Esophagus muscularis mucosa (tissue), 4 donors: ENCODE results near the gene GSK3B. TPM values are rescaled to one million over a fixed set of nuclear protein-coding genes. Genes with fewer than 3 reads are reported as not detected.

Source experiments
- DNase-seq: peaks from one replicate; pipeline ENCODE4 v3.0.0-alpha.2; 2017; ENCODE audit errors: extremely low spot score
- H3K27ac ChIP-seq, 4 donors: fragments of 200-600 bp; sonication (generic); replicated peaks in 1 of 4; 1 replicate in 3 of 4; 2 replicates in 1 of 4; pipeline ENCODE4 v1.5.1; 2016 to 2019; ENCODE audit warnings: mild to moderate bottlenecking in 1 of 4
- H3K27me3 ChIP-seq, 4 donors: fragments of 200-600 bp; sonication (generic); one replicate each; pipeline versions ENCODE4 v1.5.1 to v1.6.0; 2016 to 2019
- H3K36me3 ChIP-seq, 4 donors: fragments of 200-600 bp; sonication (generic); one replicate each; pipeline ENCODE4 v1.5.1; 2016 to 2019
- H3K4me1 ChIP-seq, 4 donors: fragments of 200-600 bp; sonication (generic); one replicate each; pipeline ENCODE4 v1.5.1; 2016 to 2019
- H3K4me3 ChIP-seq, 4 donors: fragments of 200-600 bp; sonication (generic); 1 replicate in 2 of 4; 2 replicates in 2 of 4; pipeline ENCODE4 v1.5.1; 2016 to 2019; ENCODE audit warnings: mild to moderate bottlenecking in 4 of 4, moderate library complexity in 1 of 4
- H3K9me3 ChIP-seq, 4 donors: fragments of 200-600 bp; sonication (generic); 1 replicate in 3 of 4; 2 replicates in 1 of 4; pipeline ENCODE4 v1.5.1; 2016 to 2019
- CTCF ChIP-seq, 3 experiments: fragments of 200-600 bp in 2 of 3; fragments of 450-650 bp in 1 of 3; sonication (generic) in 2 of 3; IDR thresholded peaks; one replicate each; pipeline ENCODE4 v1.5.1; 2017 to 2019; ENCODE audit warnings: antibody characterized with exemption in 3 of 3, mild to moderate bottlenecking in 2 of 3, moderate library complexity in 1 of 3
- EP300 ChIP-seq: sonication (generic); formaldehyde crosslinking; IDR thresholded peaks from one replicate; pipeline ENCODE4 v1.6.1; 2017; ENCODE audit warnings: antibody characterized with exemption
- POLR2A ChIP-seq: fragments of 450-650 bp; IDR thresholded peaks from one replicate; pipeline ENCODE4 v1.6.1; 2017; ENCODE audit warnings: antibody characterized with exemption, moderate library complexity, mild to moderate bottlenecking, low read depth
- POLR2AphosphoS5 ChIP-seq, 2 donors: sonication (generic); formaldehyde crosslinking; IDR thresholded peaks; one replicate each; pipeline ENCODE4 v1.6.1; 2017; ENCODE audit warnings: antibody characterized with exemption in 2 of 2
- WGBS: methylation state at CpG from one replicate; pipeline ENCODE4 v1.1.5; 2018; 5-methylcytosine and 5-hydroxymethylcytosine counted together
- intact Hi-C: fragments of 100-400 bp; cut with DNase I; formaldehyde crosslinking; loops from one replicate; pipeline ENCODE4 v1.15.1; 2023
- total RNA-seq, 4 donors: library from RNA; depleted of rRNA; stranded (reverse); fragments of >200 nt; gene quantifications; one replicate each; pipeline versions ENCODE4 v1.1.0 to v1.2.1, GENCODE V29; 2016

The GSK3B gene
- total RNA-seq, 4 donors from 2014 or later, result 30.3 to 35.4 (median 31.3) TPM

DNA sequence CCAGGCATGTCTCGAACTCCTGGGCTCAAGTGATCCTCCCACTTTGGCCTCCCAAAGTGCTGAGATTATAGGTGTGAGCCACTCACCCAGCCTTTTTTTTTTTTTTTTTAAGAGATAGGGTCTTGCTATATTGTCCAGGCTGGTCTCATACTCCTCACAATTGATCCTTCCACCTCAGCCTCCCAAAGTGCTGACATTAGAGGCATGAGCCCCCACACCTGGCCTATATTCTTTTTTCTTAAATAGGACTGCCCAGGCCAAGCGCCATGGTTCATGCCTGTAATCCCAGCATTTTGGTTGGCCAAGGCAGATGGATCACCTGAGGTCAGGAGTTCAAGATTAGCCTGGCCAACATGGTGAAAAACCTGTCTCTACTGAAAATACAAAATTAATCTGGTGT lies 299.8 kb downstream of the GSK3B start:
- WGBS, result 93% methylated on average over 2 of the region's 2 CpGs
- Histone ChIP-seq H3K4me1 (no peaks in the 10 kb centered on the region), H3K27me3 (no peaks in the 10 kb centered on the region), H3K27ac (no peak overlapping the region), H3K4me3 (no peak overlapping the region), H3K9me3 (no peaks in the 10 kb centered on the region), H3K36me3 (no peaks in the 10 kb centered on the region)
- DNase-seq, result peak; percentile 74
- intact Hi-C loops, result no loop called here
- TF ChIP-seq EP300, result no peak
- no peak for TF ChIP-seq POLR2A
- no peak for TF ChIP-seq CTCF (IDR thresholded peaks at IDR 0.05)
- no peak for TF ChIP-seq POLR2AphosphoS5 (IDR thresholded peaks at IDR 0.05)

DNA sequence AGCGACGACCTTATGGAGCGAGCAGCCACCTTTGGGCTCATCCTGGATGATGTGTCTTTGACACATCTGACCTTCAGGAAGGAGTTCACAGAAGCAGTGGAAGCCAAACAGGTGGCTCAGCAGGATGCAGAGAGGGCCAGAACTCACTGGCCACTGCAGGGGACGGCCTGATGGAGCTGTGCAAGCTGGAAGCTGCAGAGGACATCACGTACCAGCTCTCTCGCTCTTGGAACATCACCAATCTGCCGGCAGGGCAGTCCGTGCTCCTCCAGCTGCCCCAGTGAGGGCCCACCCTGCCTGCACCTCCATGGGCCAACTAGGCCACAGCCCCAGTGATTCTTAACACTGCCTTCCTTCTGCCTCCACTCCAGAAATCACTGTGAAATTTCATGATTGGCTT lies 302.0 kb downstream of the GSK3B start:
- Histone ChIP-seq H3K27me3 (no peaks in the 10 kb centered on the region), H3K9me3 (no peaks in the 10 kb centered on the region), H3K36me3 (no peaks in the 10 kb centered on the region), H3K27ac (no peak overlapping the region), H3K4me3 (no peak overlapping the region), H3K4me1 (no peaks in the 10 kb centered on the region)
- intact Hi-C loops, result no loop called here
- TF ChIP-seq POLR2A (no peak), CTCF (IDR thresholded peaks at IDR 0.05) (no peak), POLR2AphosphoS5 (IDR thresholded peaks at IDR 0.05) (no peak), EP300 (no peak)
- peak; percentile 66 for DNase-seq
- WGBS, result 93% methylated on average over 8 of the region's 8 CpGs

DNA sequence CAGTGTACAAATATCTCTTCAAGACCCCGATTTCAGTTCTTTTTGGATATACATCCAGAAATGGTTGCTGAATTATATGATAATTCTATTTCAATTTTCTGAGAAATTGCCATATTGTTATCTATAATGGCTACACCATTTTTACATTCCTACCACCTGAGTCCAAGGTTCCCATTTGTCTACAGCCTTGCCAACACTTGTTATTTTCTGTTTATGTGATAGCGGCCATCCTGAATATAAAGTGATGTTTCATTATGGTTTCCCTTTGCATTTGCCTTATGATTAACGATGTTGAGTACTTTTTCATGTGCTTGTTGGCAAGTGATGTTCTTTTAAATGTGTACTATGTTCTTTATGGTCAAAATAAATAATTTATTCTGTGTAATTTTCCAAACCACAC lies 303.9 kb downstream of the GSK3B start:
- Histone ChIP-seq H3K36me3 (no peaks in the 10 kb centered on the region), H3K4me1 (no peaks in the 10 kb centered on the region), H3K9me3 (no peaks in the 10 kb centered on the region), H3K27ac (no peak overlapping the region), H3K27me3 (no peaks in the 10 kb centered on the region), H3K4me3 (no peak overlapping the region)
- TF ChIP-seq POLR2A (no peak), CTCF (IDR thresholded peaks at IDR 0.05) (no peak), EP300 (no peak), POLR2AphosphoS5 (IDR thresholded peaks at IDR 0.05) (no peak)
- intact Hi-C loops, result no loop called here
- DNase-seq, result no peak
- 82% methylated on average over 3 of the region's 3 CpGs for WGBS

GRCh38 chr3:119786409-119786808 lies 307.8 kb downstream of the GSK3B start:
- intact Hi-C loops, result no loop called here
- 91% methylated on average over 2 of the region's 2 CpGs for WGBS

More at GRCh38 chr3:119786409-119786808, 307.8 kb downstream of the GSK3B start:
- Histone ChIP-seq H3K4me3 (no peak overlapping the region), H3K4me1 (no peaks in the 10 kb centered on the region), H3K9me3 (no peaks in the 10 kb centered on the region), H3K27me3 (no peaks in the 10 kb centered on the region), H3K36me3 (no peaks in the 10 kb centered on the region), H3K27ac (no peak overlapping the region)
- no peak for DNase-seq
- TF ChIP-seq CTCF (IDR thresholded peaks at IDR 0.05) (no peak), POLR2A (no peak), EP300 (no peak), POLR2AphosphoS5 (IDR thresholded peaks at IDR 0.05) (no peak)
